Measurements from ENCODE around the gene ABTB2. TPM values are rescaled to one million over a fixed set of nuclear protein-coding genes. Genes with fewer than 3 reads are reported as not detected.
A peak's percentile ranks its signal among the peaks of the same experiment; 100 is the strongest.

Gene ABTB2
- polyA plus RNA-seq, 1 donor from 2014 or later = 0.04 TPM

DNA sequence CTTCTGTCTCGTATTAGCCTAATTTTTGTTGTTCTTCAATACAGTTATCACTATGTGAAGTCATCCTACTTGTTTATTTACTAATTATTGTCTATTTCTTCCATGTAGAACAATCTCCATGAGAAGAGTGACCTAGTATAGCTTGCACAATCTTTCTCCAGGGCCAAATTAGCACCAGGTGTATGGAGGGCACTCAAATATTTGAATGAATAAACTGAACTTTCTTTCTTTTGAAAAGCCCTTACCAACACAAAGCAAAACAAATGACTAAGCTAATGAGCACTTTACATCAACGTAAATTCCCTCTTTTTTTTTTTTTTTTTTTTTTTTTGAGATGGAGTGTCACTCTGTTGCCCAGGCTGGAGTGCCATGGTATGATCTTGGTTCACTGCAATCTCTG, 34.2 kb downstream of the ABTB2 start:
- Mint-ChIP-seq H3K4me1 (peaks cover 0 to 2% (median 0%) of the 10 kb centered on the region in 3 donors), H3K9me3 (no peaks in the 10 kb centered on the region), H3K36me3 (no peaks in the 10 kb centered on the region), H3K27me3 (no peaks in the 10 kb centered on the region), H3K4me3 (no peak overlapping the region), H3K27ac (no peak overlapping the region)

DNA sequence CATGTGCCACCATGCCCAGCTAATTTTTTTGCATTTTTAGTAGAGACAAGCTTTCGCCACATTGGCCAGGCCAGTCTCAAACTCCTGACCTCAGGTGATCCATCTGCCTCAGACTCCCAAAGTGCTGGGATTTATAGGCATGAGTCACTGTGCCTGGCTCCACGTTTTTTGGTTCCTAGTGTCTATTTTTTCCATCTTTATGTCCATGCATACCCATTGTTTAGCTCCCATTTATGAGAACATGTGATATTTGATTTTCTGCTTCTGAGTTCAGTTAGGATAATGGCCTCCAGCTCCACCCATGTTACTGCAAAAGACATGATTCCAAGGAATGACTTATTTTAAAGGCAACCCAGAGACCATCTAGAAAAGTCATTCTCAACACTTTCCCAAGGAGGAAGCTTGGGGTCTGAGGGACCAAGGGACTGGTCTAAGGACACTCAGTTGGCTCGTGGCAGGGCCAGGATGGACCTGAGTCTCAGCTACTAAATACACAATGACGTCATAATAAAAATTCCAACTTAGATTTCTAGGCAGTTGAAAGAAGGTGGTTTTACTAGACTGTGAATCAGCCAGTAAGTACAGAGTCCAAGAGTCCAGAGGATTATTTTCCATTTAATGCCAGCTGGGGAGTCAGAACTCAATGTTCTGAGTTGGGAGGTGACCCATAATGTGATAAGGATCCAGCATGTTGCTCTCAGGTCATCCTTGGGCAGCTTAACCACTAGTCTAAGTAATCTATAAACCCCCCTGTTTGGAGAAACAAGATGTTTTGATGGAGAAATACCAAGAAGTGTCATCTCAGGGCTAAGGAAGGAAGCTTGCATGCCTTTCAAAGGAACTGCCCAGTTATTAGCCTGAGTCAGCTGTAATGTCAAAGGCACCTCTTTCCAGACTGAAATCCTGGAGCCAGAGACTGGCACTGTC, 39.4 kb downstream of the ABTB2 start:
- no peaks in the 10 kb centered on the region for H3K36me3 Mint-ChIP-seq
- no peak overlapping the region for H3K27ac Mint-ChIP-seq
- H3K27me3 Mint-ChIP-seq = no peaks in the 10 kb centered on the region

DNA sequence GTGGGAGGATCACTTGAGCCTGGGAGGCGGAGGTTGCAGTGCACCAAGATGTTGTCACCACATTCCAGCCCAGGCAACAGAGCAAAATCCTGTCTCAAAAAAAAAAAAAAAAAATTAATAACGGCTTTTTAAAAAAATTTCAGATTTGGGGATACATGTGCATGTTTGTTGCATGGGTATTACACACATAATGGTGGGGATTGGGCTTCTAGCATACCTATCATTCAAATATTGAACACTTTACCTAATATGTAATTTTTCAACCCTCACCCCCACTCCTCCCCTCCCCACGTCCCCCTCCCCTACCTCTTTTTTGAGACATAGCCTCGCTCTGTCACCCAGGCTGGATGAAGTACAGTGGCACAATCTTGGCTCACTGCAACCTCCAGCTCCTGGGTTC, 40.1 kb downstream of the ABTB2 start:
- H3K27ac Mint-ChIP-seq = no peak overlapping the region
- H3K4me3 Mint-ChIP-seq = no peak overlapping the region
- peaks cover 0 to 8% (median 0%) of the 10 kb centered on the region in 3 donors for H3K4me1 Mint-ChIP-seq
- no peaks in the 10 kb centered on the region for H3K27me3 Mint-ChIP-seq
- H3K9me3 Mint-ChIP-seq = no peaks in the 10 kb centered on the region
- no peaks in the 10 kb centered on the region for H3K36me3 Mint-ChIP-seq

More for the DNA sequence above, 39.4 kb downstream of the ABTB2 start:
- H3K9me3 Mint-ChIP-seq = no peaks in the 10 kb centered on the region
- H3K4me3 Mint-ChIP-seq = peak overlapping the region in 1 of 4 donors; percentile 41
- H3K4me1 Mint-ChIP-seq = peaks cover 0 to 2% (median 1%) of the 10 kb centered on the region in 3 donors

DNA sequence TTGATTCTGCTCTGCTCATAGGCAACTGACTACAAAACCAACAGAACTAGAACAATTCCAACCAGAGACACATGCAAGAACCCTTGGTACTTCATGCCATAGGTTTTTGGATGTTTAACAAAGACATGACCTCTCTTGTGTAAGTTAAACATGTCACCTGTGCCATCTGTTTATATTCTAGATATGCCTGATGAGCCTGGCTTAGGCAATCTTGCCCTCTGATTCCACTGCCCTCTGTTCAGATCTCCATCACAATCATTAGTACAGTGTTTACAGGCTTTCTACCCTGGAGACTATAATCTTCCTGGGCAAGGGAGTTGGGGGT, 40.8 kb downstream of the ABTB2 start:
- no peak overlapping the region for H3K27ac Mint-ChIP-seq
- peaks cover 0 to 8% (median 0%) of the 10 kb centered on the region in 3 donors for H3K4me1 Mint-ChIP-seq
- H3K27me3 Mint-ChIP-seq = no peaks in the 10 kb centered on the region
- H3K36me3 Mint-ChIP-seq = no peaks in the 10 kb centered on the region
- H3K9me3 Mint-ChIP-seq = no peaks in the 10 kb centered on the region
- H3K4me3 Mint-ChIP-seq = no peak overlapping the region

DNA sequence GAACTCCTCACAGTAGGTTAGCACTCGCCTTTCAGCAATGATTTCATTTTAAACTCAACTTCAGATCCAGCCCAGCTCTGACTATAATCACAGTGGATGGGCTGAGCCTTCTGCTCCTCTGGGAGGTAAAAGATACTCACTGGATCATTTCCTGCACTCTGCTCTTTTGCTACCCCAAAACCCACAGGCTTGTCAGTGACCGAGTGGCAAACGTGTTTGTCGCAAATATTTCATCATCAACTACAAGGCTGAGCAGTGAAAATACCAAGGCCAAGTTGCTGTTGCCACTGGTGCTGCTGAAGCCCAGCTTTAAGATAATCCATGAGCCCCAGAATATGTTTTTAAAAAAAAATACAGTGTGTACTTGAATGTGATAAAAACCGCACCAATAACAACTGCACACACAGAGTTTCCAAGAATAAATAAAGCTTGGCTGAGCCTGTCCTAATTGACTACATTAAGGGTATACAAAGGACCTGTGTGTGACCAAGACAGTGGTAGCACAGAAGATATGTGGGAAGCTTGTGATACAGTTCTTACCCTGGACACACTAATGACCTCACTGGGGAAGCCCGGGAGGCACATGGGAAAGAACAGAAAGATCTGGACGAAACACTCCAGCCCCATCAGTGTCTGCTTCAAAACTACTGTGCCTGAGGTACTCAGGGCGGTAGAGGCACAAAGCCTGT, 41.3 kb downstream of the ABTB2 start:
- no peaks in the 10 kb centered on the region for H3K36me3 Mint-ChIP-seq
- H3K4me3 Mint-ChIP-seq = no peak overlapping the region
- H3K27ac Mint-ChIP-seq = no peak overlapping the region
- H3K4me1 Mint-ChIP-seq = peaks cover 0 to 8% (median 0%) of the 10 kb centered on the region in 3 donors
- no peaks in the 10 kb centered on the region for H3K9me3 Mint-ChIP-seq
- H3K27me3 Mint-ChIP-seq = no peaks in the 10 kb centered on the region

DNA sequence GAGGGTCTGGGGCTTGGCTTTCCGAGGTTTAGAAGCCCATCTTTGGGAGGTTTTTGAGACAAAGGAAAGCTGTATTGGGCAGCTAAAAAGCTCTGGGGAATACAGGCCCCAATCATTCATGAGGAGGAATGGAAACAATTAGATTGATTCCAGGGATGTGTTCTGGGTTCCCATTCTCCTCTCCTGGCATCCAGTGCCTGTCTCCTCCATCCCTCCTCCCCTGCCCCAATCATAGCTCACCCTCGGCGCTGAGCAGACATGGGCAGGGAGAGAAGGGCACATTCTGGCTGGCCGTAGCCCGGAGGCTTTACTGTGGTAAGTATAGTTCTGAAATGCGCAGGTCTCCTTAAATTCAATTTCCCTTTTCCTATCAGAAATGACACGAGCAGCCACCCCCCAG, 42.4 kb downstream of the ABTB2 start:
- no peaks in the 10 kb centered on the region for H3K27me3 Mint-ChIP-seq
- peaks cover 0 to 8% (median 0%) of the 10 kb centered on the region in 3 donors for H3K4me1 Mint-ChIP-seq
- no peak overlapping the region for H3K27ac Mint-ChIP-seq
- no peaks in the 10 kb centered on the region for H3K36me3 Mint-ChIP-seq
- H3K9me3 Mint-ChIP-seq = no peaks in the 10 kb centered on the region
- H3K4me3 Mint-ChIP-seq = no peak overlapping the region

DNA sequence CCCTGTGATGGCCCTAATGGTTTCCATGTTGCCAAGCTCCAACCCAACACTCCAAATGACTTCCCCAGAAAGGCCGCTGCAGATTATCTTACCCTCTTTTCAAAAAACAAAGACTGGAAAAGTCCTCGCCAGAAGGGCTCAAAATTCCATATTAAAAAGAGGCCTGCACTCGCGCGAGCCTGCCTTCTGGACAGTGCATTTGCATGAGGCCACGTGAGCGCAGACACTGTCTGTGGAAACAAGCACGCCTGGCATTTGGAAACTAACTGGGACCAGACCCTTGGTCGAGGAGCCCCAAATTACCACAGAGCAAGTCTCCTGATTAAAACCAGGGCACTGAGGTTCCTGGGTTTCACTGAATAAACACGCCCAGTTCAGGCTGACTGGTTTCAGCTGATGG, 42.9 kb downstream of the ABTB2 start:
- no peaks in the 10 kb centered on the region for H3K27me3 Mint-ChIP-seq
- H3K4me1 Mint-ChIP-seq = peaks cover 0 to 8% (median 0%) of the 10 kb centered on the region in 3 donors
- H3K9me3 Mint-ChIP-seq = no peaks in the 10 kb centered on the region
- no peaks in the 10 kb centered on the region for H3K36me3 Mint-ChIP-seq
- H3K4me3 Mint-ChIP-seq = no peak overlapping the region
- H3K27ac Mint-ChIP-seq = no peak overlapping the region

DNA sequence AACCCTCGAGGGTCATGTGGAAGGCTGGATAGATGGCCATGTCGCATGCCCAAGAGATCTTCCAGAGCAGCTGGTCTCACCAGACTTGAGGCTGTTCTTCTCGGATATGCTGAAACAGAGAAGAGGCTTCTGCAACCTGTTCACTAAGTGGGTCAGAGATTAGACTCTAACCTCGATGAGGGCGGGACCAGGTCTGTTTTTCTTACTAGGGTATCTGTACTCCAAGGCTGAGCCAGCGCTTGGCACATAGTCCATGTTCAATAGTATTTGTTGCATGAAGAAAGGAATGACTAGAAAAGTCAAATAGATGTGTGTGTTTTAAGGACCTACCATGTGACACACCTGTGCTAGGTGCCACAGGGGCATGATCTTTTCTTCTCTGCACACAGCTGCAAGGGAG, 43.6 kb downstream of the ABTB2 start:
- Mint-ChIP-seq H3K4me3 (no peak overlapping the region), H3K27ac (no peak overlapping the region), H3K9me3 (no peaks in the 10 kb centered on the region), H3K27me3 (no peaks in the 10 kb centered on the region), H3K4me1 (peaks cover 0 to 8% (median 0%) of the 10 kb centered on the region in 3 donors), H3K36me3 (no peaks in the 10 kb centered on the region)

DNA sequence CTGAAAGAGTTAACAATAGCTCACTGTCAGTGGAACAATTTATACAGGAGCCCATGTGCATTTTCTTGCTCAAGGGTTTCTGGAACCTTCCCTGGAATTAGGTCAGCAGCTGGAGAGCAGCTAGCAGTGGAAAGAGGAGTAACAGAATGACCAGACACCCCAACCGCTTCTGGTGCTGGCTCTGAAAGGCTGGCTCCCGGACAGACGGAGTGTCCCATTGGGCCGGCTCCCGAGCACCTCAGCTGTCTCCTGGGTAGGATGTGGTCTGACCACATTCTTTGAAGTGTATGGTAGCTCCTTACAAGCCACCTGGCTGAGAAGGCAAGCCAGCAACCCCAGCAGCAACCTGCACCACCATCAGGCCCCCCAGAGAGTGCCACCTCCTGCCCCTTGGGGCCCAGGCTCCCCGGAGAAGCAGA, 44.7 kb downstream of the ABTB2 start:
- H3K27ac Mint-ChIP-seq = no peak overlapping the region

DNA sequence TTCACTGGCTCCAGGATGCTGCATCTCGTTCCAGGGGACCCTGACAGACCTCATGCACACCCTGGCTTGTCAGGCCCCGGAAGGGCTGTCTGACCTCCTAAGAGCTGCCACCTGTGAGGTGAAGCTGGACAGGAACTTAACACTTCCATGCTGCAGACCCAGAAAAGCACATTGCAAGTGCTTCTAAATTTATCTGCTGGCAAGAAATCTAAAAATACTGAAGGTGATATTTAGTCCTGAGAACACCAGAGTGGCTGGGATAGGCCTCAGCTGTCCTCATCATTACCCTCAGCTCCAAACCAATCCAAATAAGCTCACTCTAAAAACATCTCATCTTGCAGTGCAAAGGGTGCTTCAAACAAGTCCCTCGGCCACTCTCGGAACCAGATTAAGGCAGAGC, 46.7 kb downstream of the ABTB2 start:
- H3K4me1 Mint-ChIP-seq = peaks cover 0 to 10% (median 2%) of the 10 kb centered on the region in 3 donors
- no peaks in the 10 kb centered on the region for H3K27me3 Mint-ChIP-seq
- H3K4me3 Mint-ChIP-seq = no peak overlapping the region
- H3K9me3 Mint-ChIP-seq = no peaks in the 10 kb centered on the region
- no peaks in the 10 kb centered on the region for H3K36me3 Mint-ChIP-seq
- H3K27ac Mint-ChIP-seq = no peak overlapping the region

More for the DNA sequence above, 44.7 kb downstream of the ABTB2 start:
- no peaks in the 10 kb centered on the region for H3K27me3 Mint-ChIP-seq
- peak overlapping the region in 1 of 4 donors; percentile 6 for H3K4me3 Mint-ChIP-seq
- H3K36me3 Mint-ChIP-seq = no peaks in the 10 kb centered on the region
- peaks cover 0 to 8% (median 0%) of the 10 kb centered on the region in 3 donors for H3K4me1 Mint-ChIP-seq
- no peaks in the 10 kb centered on the region for H3K9me3 Mint-ChIP-seq

DNA sequence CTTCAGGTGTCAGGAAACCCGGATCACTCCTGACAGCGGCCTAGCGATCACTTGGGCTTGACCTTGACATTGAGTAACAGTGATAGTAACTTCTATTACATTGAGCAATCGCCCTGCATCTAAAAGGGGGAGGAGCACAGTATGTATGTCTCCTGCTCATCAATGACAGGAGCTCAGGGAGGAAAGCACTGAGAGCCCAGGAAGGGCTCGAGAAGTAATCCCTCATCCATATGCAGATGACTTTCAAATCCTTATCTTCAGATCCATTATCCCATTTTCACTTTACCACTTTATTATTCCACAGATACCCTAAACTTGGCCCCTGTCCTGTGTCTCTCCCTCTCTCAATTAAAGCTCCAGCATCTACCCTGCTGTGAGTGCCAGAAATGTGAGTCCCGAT, 47.8 kb downstream of the ABTB2 start:
- Mint-ChIP-seq H3K9me3 (no peaks in the 10 kb centered on the region), H3K4me3 (no peak overlapping the region), H3K27me3 (no peaks in the 10 kb centered on the region), H3K4me1 (peaks cover 0 to 10% (median 4%) of the 10 kb centered on the region in 3 donors), H3K27ac (no peak overlapping the region), H3K36me3 (no peaks in the 10 kb centered on the region)

DNA sequence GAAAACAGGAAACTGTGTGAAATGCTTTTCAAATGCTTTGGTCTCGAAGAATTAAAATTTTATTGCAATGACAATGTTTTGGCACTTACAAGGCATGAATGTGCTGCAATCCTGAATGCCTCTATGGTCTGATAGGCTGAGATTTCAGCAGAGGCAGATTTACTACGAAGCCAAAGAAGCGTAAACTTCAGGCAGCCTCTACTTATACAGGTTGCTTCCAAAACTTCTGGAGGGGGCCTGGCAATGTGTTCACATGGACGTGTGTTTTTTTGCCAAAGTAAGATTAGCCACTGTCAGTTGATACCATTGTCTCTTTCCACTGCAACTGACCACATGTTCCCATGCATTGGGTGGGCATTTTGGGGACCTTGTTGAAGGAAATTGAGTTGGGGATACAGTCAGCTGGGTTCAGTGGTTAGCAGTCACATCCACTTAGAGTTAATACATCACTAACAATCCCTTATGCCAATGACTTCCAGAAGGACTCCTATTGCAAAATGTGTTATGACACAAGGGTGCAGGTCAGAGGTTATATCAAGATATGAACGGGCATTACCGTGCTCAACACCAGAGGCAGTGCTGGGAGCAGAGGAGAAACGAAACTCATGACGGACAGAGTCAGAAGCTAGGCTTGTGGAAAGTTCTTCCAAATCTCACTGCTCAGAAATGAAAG, 48.8 kb downstream of the ABTB2 start:
- H3K4me1 Mint-ChIP-seq = peaks cover 0 to 10% (median 4%) of the 10 kb centered on the region in 3 donors
- H3K9me3 Mint-ChIP-seq = no peaks in the 10 kb centered on the region
- H3K4me3 Mint-ChIP-seq = no peak overlapping the region
- H3K27ac Mint-ChIP-seq = no peak overlapping the region
- no peaks in the 10 kb centered on the region for H3K27me3 Mint-ChIP-seq
- no peaks in the 10 kb centered on the region for H3K36me3 Mint-ChIP-seq

DNA sequence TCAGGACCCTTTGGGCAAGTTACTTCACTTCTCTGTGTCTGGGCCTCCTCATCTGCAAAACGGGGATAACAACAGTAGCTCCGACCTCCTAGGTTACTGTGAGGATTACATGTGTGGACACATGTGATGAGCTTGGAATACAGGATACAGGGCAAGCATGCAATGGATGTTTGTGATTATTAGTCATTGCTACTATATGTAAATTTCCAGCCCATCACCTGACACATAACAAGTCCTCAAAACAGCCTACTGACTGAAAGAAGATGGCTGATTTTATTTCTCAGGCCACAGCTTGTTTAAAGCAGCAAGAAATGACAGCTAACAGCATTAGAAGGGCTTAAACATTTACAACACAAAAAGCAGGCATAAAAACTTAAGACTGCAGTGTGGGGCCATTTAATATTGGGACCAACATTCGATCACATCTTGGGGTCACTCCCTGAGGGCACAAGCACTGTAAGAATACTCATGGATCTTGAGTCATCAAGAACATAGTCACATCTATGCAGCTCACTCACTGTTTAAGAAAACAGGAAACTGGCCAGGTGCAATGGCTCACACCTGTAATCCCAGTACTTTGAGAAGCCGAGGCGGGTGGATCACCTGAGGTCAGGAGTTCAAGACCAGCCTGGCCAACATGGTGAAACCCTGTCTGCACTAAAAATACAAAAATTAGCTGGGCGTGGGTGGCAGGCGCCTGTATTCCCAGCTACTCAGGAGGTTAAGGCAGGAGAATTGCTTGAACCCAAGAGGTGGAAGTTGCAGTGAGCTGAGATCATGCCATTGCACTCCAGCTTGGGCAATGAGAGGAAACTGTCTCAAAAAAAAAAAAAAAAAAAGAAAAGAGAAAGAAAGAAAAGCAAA, 49.5 kb downstream of the ABTB2 start:
- Mint-ChIP-seq H3K9me3 (no peaks in the 10 kb centered on the region), H3K4me3 (no peak overlapping the region), H3K27me3 (no peaks in the 10 kb centered on the region), H3K27ac (no peak overlapping the region), H3K36me3 (no peaks in the 10 kb centered on the region), H3K4me1 (peaks cover 0 to 6% (median 4%) of the 10 kb centered on the region in 3 donors)

DNA sequence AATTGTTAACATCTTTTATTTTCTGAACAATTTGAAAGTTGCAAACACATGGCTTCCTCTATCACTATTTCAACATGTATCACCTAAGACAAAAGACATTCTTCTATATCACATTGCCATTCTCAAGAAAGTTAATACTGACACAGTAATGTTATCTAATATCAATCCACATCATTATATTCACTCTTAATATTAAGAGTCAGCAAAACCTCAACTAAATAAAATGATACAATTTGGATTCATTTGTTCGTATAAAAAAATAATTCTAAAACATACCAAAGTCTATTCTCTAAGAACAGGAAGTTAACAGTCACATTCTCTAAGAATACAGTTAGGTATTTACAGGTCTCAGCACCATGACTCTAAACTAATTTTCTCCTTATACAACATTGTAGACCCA, 52.0 kb downstream of the ABTB2 start:
- Mint-ChIP-seq H3K36me3 (no peaks in the 10 kb centered on the region), H3K9me3 (no peaks in the 10 kb centered on the region), H3K4me1 (peaks cover 2 to 4% (median 4%) of the 10 kb centered on the region in 3 donors), H3K27ac (no peak overlapping the region), H3K4me3 (no peak overlapping the region), H3K27me3 (no peaks in the 10 kb centered on the region)

All from IgD-negative memory B cell (primary cell).